AML-193 (cell line): Measurements from ENCODE around the gene TSR2.

Source experiments
- DNase-seq, 2 experiments: peaks; one replicate each; lab custom pipeline; 2025; lab: John Stamatoyannopoulos, UW

TSR2 gene

GRCh38 chrX:54439960-54440871 is at the start of gene TSR2:
Gene TSR2, plus strand, starts transcription at chrX:54440404. Its CDS starts 18 bp downstream, at chrX:54440422.
- DNase-seq: peak; percentile 63 to 82

GRCh38 chrX:54397113-54397512 is 43.1 kb upstream of the TSR2 start:
- DNase-seq: no peak

GRCh38 chrX:54407266-54407665 is 32.9 kb upstream of the TSR2 start:
- DNase-seq: no peak

GRCh38 chrX:54411732-54412131 is 28.5 kb upstream of the TSR2 start:
- no peak for DNase-seq

- DNase-seq: peak in 1 of 2 experiments; percentile 22
Measured at GRCh38 chrX:54413753-54414152, 26.5 kb upstream of the TSR2 start.

- DNase-seq: peak in 1 of 2 experiments; percentile 4
Measured at GRCh38 chrX:54415534-54416350, 24.5 kb upstream of the TSR2 start.

GRCh38 chrX:54416965-54417364 is 23.2 kb upstream of the TSR2 start:
- DNase-seq: no peak

- no peak for DNase-seq
Measured at GRCh38 chrX:54419559-54420302, 20.5 kb upstream of the TSR2 start.

GRCh38 chrX:54422168-54422567 is 18.0 kb upstream of the TSR2 start:
- DNase-seq: no peak

- peak; percentile 0 to 1 for DNase-seq
Measured at GRCh38 chrX:54423161-54423888, 16.9 kb upstream of the TSR2 start.

- DNase-seq: no peak
Measured at GRCh38 chrX:54427837-54428424, 12.3 kb upstream of the TSR2 start.

GRCh38 chrX:54430519-54430918 is 9.7 kb upstream of the TSR2 start:
- DNase-seq: no peak

GRCh38 chrX:54435121-54435520 is 5.1 kb upstream of the TSR2 start:
- no peak for DNase-seq

GRCh38 chrX:54442790-54443189 is 2.6 kb downstream of the TSR2 start:
- DNase-seq: no peak

- no peak for DNase-seq
Measured at GRCh38 chrX:54444752-54445151, 4.5 kb downstream of the TSR2 start.

GRCh38 chrX:54446084-54446483 is 5.9 kb downstream of the TSR2 start:
- DNase-seq: no peak

- DNase-seq: peak; percentile 2
Measured at GRCh38 chrX:54447461-54447860, 7.3 kb downstream of the TSR2 start.

- no peak for DNase-seq
Measured at GRCh38 chrX:54449929-54450328, 9.7 kb downstream of the TSR2 start.

GRCh38 chrX:54452920-54453319 is 12.7 kb downstream of the TSR2 start:
- no peak for DNase-seq

- DNase-seq: no peak
Measured at GRCh38 chrX:54470054-54470760, 30.0 kb downstream of the TSR2 start.
